Hepatocyte (in vitro differentiated cells): Measurements from ENCODE around the gene BSN. TPM values are rescaled to one million over a fixed set of nuclear protein-coding genes. Genes with fewer than 3 reads are reported as not detected.

Experiments
- DNase-seq: peaks from one replicate; pipeline ENCODE4 v3.0.0-alpha.2; 2016; ENCODE audit warnings: low spot score
- H2AFZ ChIP-seq: fragments of 200-600 bp; sonication (generic); 2 replicates; pipeline ENCODE4 v1.6.0; 2016; ENCODE audit warnings: antibody characterized with exemption, mild to moderate bottlenecking
- H3K27ac ChIP-seq: fragments of 200-600 bp; sonication (generic); 2 replicates; pipeline ENCODE4 v1.5.1; 2016; ENCODE audit warnings: mild to moderate bottlenecking
- H3K27me3 ChIP-seq: fragments of 200-600 bp; sonication (generic); 2 replicates; pipeline ENCODE4 v1.6.1; 2016
- H3K36me3 ChIP-seq: fragments of 200-600 bp; sonication (generic); replicated peaks from 2 replicates; pipeline ENCODE4 v1.5.1; 2016; ENCODE audit warnings: low read depth; ENCODE audit not compliant: insufficient read depth
- H3K4me1 ChIP-seq: fragments of 200-600 bp; sonication (generic); 2 replicates; pipeline ENCODE4 v1.5.1; 2016; ENCODE audit warnings: mild to moderate bottlenecking, moderate library complexity; ENCODE audit not compliant: insufficient read depth
- H3K4me2 ChIP-seq: fragments of 200-600 bp; sonication (generic); 2 replicates; pipeline ENCODE4 v1.6.0; 2016
- H3K4me3 ChIP-seq: fragments of 200-600 bp; sonication (generic); 2 replicates; pipeline ENCODE4 v1.5.1; 2016; ENCODE audit warnings: mild to moderate bottlenecking
- H3K79me2 ChIP-seq: fragments of 200-600 bp; sonication (generic); 2 replicates; pipeline ENCODE4 v1.6.0; 2017; ENCODE audit warnings: mild to moderate bottlenecking
- H3K9me2 ChIP-seq: fragments of 200-600 bp; sonication (generic); replicated peaks from 2 replicates; pipeline ENCODE4 v1.6.0; 2017; ENCODE audit warnings: mild to moderate bottlenecking; ENCODE audit not compliant: insufficient read depth
- H3K9me3 ChIP-seq: fragments of 200-600 bp; sonication (generic); 2 replicates; pipeline ENCODE4 v1.5.1; 2016; ENCODE audit warnings: low read depth, mild to moderate bottlenecking
- H4K20me1 ChIP-seq: fragments of 200-600 bp; sonication (generic); 2 replicates; pipeline ENCODE4 v1.6.0; 2016; ENCODE audit warnings: mild to moderate bottlenecking; ENCODE audit not compliant: insufficient read depth, poor library complexity, severe bottlenecking
- CTCF ChIP-seq: fragments of 200-600 bp; sonication (generic); IDR thresholded peaks from 2 replicates; pipeline ENCODE4 v1.5.1; 2016; ENCODE audit warnings: antibody characterized with exemption, mild to moderate bottlenecking; ENCODE audit not compliant: poor library complexity
- EZH2 ChIP-seq: fragments of 200-600 bp; sonication (generic); IDR thresholded peaks from 2 replicates; pipeline ENCODE4 v1.6.1; 2016; ENCODE audit warnings: antibody characterized with exemption, mild to moderate bottlenecking, borderline replicate concordance
- EZH2phosphoT487 ChIP-seq: fragments of 200-600 bp; sonication (generic); IDR thresholded peaks from one replicate; pipeline ENCODE4 v1.6.1; 2018; ENCODE audit warnings: antibody characterized with exemption, mild to moderate bottlenecking, low read depth, moderate library complexity; ENCODE audit not compliant: unreplicated experiment, severe bottlenecking
- WGBS: methylation state at CpG from one replicate; pipeline ENCODE4 v1.1.6; 2016; ENCODE audit warnings: low lambda C conversion rate; ENCODE audit errors: missing lambda C conversion rate; 5-methylcytosine and 5-hydroxymethylcytosine counted together
- polyA plus RNA-seq: library from polyadenylated mRNA; unstranded; fragments of >200 nt; fragmentation: Nextera tagmentation; extraction: Ambion mirVana; gene quantifications from 2 replicates; pipeline ENCODE4 v1.2.1, GENCODE V29; 2016
- total RNA-seq: library from RNA; depleted of rRNA; stranded (reverse); fragments of >200 nt; gene quantifications from 2 replicates; pipeline ENCODE4 v1.2.3, GENCODE V29; 2014

BSN gene
- total and polyA plus RNA-seq, 2 experiments from 2014 or later: 0.37 to 0.44 TPM

GRCh38 chr3:49662720-49663413 lies 108.6 kb downstream of the BSN start:
- no peaks in the 10 kb centered on the region for H3K27me3 ChIP-seq
- WGBS: 94% methylated on average over 34 of the region's 34 CpGs
- H3K4me1 ChIP-seq: peaks cover 15% of the 10 kb centered on the region
- no peak for DNase-seq
- H3K9me3 ChIP-seq: no peaks in the 10 kb centered on the region
- no peaks in the 10 kb centered on the region for H3K36me3 ChIP-seq
- H3K4me3 ChIP-seq: no peak overlapping the region
- no peaks in the 10 kb centered on the region for H4K20me1 ChIP-seq
- H3K4me2 ChIP-seq: no peak overlapping the region
- H3K79me2 ChIP-seq: no peaks in the 10 kb centered on the region
- H3K27ac ChIP-seq: no peak overlapping the region
- H2AFZ ChIP-seq: no peak overlapping the region
- TF ChIP-seq EZH2 (no peak), EZH2phosphoT487 (no peak), CTCF (no peak)
- H3K9me2 ChIP-seq: no peaks in the 10 kb centered on the region

GRCh38 chr3:49663831-49664230 lies 109.6 kb downstream of the BSN start:
- H3K4me3 ChIP-seq: no peak overlapping the region
- H3K36me3 ChIP-seq: no peaks in the 10 kb centered on the region
- no peaks in the 10 kb centered on the region for H3K27me3 ChIP-seq
- no peaks in the 10 kb centered on the region for H4K20me1 ChIP-seq
- H2AFZ ChIP-seq: no peak overlapping the region
- 95% methylated on average over 1 of the region's 1 CpG for WGBS
- H3K9me2 ChIP-seq: no peaks in the 10 kb centered on the region
- H3K4me1 ChIP-seq: peaks cover 22% of the 10 kb centered on the region
- no peak overlapping the region for H3K27ac ChIP-seq
- H3K9me3 ChIP-seq: no peaks in the 10 kb centered on the region
- H3K4me2 ChIP-seq: no peak overlapping the region
- no peak for TF ChIP-seq EZH2
- no peak for TF ChIP-seq CTCF
- no peak for TF ChIP-seq EZH2phosphoT487
- no peak for DNase-seq
- no peaks in the 10 kb centered on the region for H3K79me2 ChIP-seq

- H3K9me2 ChIP-seq: no peaks in the 10 kb centered on the region
- H3K4me1 ChIP-seq: peaks cover 27% of the 10 kb centered on the region
- TF ChIP-seq EZH2 (no peak), CTCF (no peak), EZH2phosphoT487 (no peak)
- no peak overlapping the region for H3K27ac ChIP-seq
- no peaks in the 10 kb centered on the region for H3K79me2 ChIP-seq
- no peak overlapping the region for H2AFZ ChIP-seq
- no peak overlapping the region for H3K4me2 ChIP-seq
- H3K4me3 ChIP-seq: no peak overlapping the region
- no peaks in the 10 kb centered on the region for H3K9me3 ChIP-seq
- 94% methylated on average over 11 of the region's 11 CpGs for WGBS
- H4K20me1 ChIP-seq: no peaks in the 10 kb centered on the region
- no peaks in the 10 kb centered on the region for H3K27me3 ChIP-seq
- no peaks in the 10 kb centered on the region for H3K36me3 ChIP-seq
- DNase-seq: no peak
These were observed 110.0 kb downstream of the BSN start for GRCh38 chr3:49664300-49664699.
